ENCODE data around the gene RPS6KA2.

The RPS6KA2 gene

DNA sequence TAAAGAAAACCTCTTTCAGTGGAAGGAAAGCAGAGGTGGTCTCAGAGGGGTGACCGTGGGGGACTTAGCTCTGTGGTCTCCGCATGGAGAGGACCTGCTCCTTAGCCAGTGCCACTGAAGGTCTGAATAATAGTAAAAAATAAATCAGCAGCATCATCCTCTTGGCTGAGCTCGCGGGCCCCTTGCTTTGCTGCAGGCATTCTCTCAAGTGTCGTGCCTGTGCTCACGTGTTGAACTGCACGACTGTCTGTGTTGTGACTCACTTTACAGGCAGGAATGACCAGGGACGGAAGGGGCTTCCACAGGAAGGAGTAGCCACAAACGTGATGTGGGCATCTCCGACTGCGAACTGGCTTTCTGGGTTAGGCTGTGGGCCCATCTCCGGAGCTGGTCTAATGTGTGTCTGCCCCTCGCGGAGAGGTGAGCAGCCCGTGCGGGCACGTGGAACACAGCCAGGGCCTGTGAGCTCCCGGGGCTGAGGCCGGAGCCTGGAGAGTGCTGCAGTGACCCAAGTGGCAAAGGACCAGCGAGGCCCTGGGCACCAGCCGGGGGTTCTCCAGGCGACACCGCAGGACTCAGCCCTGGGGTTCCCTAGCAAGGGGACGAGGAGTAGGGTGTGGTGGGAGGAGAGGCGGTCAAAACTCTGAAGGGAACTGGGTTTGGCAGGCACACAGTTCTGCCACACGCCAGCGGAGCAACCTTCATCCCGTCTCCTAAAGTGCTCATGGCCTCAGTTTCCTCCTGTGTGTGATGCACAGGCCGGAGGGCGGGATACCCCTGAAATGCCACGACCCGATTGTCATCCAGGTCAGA is 129.8 kb downstream of the RPS6KA2 start:
- no peak for DNase-seq

DNA sequence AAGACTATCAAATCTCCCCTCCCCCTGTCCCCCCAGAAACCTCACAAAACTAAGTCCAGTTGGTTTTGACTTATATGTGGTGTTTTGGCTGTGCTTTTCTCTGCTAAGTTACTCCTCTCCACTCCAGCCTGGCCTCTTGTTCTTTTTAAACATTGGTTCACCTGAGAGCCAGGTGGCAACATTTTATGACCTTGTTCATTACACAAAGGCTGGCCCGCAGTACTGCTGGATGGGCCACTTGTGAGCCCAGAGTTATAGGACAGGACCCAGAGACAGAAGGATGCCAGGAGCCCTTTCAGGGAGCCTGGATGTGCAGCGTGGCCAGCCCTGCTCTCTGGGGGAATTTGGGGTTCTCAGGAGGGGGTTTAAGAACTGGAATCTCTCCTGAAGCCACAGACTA is 130.6 kb downstream of the RPS6KA2 start:
- no peak for DNase-seq

DNA sequence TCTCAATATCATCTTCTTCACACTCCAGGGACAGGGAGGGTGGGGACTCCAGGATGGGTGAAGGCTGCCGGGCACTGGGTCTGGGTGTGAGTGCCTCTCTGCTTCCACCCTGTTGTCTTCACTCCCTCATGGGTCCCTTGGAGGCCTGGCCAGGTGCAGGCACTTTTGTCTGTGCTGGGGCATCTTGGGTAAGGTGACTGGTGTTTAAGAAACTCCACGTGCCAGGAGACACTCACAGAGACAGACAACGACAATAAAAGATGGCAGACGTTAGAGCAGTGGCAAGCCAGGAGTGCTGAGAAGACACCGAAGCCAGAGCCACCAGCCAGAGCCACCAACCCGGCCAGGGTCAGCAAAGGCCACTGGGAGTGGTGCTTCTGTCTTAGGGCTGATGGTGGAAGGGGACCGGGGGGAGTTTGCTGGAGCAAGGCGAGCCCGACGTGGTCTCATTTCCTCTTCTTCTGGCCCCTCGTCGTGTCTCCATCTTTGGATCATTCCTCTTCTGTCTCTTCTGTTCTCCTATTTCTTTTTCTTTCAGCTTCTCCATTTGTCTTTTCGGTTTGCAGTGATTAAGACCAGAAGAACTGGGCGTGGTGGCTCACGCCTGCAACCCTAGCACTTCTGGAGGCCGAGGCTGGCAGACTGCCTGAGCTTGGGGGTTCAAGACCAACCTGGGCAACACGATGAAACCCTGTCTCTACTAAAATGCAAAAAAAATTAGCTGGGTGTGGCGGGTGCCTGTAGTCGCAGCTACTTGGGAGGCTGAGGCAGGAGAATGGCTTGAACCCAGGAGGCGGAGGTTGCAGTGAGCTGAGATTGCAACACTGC is 131.3 kb downstream of the RPS6KA2 start:
- DNase-seq: no peak

DNA sequence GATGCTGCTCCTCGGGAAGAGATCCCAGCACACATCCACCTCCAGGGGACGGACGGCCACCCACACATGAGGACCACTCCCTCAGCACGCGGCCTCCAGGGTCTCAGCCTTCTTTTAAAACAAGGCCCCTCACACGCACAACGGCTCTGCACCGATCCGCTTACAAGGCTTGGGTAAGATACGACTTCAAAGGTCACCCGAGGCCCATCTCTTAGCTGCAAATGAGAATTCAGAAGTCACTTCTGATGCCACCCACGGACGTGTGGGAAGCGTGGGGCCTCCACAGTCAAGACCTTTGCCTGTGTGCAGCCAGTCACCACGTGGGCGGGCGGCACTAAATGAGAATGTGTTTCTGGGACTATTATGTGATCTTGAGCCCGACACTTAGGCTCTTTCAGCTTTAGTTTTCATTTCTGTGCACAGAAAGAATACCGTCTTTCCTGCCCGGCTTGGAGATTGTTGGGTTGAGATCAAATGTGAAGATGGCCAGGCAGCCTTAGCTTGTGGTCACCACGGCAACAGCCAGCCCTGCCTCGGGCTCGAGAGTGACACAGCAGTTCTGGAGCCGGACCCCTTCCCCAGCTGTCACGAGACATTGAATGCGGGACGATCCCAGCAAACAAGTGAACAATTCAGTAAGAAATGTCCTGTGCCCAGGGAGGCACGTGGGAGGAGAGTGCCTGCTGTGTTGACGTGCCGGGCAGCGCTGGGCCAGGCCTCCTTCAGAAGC is 132.1 kb downstream of the RPS6KA2 start:
- no peak for DNase-seq

DNA sequence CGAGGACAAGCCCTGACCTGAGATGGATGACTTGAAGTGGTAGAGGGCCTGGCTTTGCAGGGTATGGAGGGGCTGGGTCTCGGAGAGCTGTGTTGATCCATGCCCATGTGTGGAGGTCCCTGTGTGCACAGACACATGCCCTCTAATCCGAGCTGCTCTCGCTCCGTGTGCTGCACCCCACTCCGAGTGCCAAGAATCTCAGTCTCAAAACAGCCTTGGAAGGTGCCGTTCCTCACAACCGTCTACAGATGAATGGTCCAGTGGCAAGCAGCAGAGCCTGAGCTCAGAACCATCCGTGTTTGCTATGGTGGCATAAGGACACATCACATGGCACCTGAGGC is 133.0 kb downstream of the RPS6KA2 start:
- no peak for DNase-seq

DNA sequence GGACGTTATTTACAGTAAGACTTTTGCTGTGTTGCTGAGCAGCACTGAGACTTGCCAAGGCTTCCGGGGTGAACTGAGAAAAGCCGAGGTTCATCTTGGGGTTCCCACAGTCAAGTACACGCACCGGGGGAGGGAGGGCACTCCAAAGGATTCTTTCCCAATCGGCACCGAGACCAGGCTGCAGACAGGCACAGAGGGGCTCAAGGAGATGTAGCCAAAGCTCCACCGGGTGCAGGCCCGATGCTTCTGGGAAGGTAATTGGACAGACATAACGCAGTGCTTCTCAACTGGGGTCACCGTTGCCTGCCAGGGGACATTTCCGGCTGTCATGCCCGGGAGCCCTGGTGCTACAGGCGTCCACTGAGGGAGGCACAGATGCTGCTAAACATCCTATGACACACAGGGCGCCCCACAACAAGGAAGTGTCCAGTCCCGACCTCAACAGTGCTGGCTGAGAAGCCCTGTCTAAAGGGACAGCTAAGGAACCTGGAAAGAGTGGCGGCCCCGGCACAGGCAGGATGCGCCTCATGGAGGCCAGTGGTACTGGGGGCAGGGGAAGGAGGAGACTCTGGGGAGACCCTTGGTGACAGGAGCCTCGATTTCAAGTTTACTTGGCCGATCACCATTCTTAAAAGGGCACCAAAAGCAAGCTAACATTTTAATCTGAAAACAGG is 133.5 kb downstream of the RPS6KA2 start:
- DNase-seq: no peak

DNA sequence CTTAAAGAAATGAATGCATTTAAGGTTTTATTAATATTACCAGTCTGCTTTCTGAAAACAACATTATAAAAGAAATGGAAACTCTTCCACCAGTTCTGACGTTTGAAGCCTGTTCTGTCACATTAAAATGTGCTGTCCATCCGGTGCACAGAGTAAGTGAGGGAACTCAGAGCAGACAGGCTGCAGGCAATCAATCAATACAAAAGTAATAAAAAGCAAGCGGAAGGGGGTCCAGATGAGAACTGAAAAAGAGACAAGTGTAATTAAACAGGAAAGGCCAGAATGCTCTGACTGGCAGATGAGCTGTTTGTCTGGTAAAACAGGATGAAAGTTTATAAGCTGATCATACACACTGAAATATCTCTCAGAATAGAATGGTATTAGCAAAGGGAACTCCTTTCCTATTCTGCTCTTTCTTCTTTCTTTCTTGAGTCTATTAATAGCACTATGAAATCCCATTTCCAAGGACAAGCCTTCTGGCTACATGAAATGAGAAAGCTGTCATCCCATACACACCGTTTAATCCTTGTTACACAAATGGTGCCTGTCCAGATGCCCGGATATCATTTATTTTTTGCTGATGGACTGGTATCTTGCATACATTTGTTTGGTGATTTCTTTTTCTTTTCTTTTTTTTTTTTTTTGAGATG is 134.8 kb downstream of the RPS6KA2 start:
- no peak for DNase-seq

DNA sequence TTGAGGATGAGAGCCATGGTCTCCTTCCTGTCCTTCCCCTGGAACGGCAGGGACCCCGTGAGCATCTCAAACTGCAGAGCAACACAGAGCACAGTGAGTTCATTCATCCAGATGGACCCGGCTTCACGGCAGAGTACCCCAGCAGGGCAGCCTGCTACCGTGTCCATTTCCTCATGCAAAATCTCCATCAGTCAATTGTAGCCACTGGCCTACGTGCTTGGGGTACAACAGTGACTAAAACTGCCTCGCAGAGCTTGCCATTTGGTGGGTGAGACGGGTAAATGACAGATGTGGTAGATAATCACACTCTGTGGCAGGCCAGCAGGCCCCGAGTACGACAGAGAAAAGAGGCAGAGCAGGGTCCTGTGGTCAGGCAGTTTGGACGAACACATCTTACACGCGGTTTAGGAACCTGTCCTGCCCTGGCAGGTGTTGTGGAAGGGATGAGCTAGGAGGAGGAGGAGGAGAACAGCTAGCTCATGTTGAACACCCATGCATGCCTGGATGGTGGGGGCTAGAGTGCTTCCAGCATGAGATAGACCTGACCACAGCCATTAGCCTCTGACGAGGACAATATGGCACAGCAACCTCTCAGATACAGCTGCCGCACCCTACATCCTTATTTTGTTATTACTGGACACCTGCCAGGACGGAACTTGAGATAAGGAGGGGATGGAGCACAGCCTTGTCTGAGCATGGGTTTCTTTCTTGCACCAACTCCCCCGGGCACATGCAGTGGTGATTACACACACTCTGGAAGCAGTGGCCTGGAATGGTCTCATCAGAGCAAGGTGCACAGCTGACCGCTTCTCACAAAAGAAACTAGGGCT is 136.2 kb downstream of the RPS6KA2 start:
- no peak for DNase-seq

DNA sequence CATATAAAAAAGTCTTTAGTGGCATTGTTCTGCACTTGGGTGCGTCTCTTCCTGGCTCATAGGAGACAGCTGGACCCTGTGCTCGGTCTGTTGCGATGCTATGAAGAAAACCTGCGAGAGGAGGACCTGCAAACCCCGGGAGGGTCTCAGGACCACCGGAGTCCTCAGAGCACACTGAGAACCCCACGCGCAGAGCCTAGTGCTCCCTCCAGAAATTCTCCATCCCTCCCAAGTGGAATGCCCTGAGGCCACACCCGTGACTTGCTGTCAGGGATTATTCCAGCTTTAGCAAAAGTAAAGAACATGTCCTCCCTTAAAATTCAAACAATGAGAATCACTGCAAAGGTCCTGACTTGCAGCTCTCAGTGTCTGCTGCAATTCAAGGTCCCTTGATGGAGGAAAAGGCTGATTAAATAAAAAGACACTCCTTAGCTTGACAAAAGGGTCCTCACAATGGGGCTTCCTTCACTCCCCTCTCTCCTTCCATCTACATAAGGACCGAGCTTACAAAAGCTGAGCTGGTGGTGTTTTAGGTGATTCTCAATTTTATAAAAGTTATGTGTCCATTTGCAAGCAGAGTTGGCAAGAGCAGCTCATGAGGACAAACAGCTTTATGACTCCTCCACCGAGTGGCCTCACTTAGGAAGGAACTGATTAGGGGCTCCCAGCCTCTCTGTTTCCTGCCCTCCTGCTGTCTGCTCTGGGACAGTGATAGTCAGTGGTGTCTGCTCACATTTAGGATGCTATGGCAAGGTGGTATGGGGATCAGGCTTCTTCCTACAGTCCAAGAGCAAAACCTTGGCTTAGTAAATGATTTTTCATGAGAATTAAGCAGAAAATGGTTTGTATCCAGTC is 137.5 kb downstream of the RPS6KA2 start:
- DNase-seq: no peak

DNA sequence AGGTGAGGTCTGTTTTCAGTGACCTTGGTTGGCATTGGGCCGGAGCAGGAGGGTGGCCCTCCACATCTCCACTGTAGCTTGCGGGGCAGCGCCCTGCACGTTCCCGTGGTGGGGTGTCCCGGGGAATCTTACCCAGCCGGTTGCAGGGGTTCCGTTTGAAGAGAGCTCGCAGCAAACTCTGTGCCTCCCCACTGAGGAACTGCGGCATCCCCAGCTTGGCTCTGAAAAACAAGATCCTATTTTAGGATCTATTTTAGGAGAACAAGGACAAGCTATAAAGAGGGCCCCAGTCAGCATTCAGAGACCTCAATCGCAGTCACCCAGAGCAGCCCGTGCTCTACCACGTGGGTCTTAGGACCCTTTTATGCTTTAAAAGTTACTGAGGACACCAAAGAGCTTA is 138.3 kb downstream of the RPS6KA2 start:
- no peak for DNase-seq

DNA sequence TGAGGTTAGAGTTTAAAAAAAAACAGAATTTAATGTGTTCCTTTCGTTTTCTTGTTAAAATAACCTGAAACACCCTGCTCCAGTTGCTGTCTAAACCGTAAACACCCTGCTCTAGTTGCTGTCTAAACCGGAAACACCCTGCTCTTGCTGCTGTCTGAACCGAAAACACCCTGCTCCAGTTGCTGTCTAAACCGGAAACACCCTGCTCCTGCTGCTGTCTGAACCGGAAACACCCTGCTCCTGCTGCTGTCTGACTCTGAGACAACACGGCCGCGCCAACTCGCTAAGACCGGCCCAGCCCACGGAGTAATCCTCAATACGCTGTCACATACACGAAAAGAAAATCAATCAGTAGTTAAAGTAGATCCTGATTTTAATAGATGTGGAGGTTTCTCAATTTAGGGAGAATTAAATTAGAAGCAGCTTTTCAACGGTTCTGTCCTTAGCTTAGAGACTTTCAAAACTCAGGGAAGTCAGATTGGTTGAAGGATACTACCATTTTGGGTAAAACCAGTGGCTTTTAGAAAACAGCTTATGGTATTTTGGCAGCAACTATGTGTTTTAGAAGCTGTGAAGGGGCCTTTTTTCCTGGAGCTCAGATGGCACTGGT is 138.9 kb downstream of the RPS6KA2 start:
- no peak for DNase-seq

DNA sequence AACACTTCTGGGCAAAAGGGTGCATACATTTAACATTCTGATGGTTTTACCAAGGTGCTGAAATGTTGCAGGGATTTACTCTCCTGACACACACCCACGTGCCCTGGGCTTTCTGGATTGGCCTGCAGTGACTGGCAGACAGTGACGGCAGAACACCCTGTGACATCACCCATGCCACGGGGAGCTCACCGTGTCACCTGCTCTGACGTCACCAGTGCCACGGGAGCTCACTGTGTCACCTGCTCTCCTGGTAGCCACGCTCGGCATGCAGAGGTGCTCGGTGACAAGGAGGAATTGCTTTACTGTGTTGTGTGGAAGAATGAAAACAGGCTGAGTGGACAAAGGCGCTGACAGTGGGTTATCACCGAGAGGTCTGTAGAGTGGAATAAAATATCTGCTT is 139.9 kb downstream of the RPS6KA2 start:
- no peak for DNase-seq

DNA sequence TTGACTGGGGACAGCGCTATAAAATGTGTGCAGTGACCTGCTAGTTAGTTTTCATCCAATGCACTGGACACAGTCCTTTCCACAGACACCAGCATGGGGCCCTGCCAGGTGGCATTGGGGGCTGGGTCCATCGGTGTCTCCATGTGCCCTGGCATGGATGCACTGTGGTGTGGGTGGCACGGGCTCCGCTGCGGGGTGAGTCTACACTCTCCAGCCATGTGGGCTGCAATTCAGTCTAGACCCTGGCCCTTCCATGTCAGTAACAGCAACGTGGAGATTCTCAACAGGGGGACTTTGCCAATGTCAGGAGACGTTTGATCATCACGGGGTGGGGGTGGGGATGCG is 140.5 kb downstream of the RPS6KA2 start:
- no peak for DNase-seq

DNA sequence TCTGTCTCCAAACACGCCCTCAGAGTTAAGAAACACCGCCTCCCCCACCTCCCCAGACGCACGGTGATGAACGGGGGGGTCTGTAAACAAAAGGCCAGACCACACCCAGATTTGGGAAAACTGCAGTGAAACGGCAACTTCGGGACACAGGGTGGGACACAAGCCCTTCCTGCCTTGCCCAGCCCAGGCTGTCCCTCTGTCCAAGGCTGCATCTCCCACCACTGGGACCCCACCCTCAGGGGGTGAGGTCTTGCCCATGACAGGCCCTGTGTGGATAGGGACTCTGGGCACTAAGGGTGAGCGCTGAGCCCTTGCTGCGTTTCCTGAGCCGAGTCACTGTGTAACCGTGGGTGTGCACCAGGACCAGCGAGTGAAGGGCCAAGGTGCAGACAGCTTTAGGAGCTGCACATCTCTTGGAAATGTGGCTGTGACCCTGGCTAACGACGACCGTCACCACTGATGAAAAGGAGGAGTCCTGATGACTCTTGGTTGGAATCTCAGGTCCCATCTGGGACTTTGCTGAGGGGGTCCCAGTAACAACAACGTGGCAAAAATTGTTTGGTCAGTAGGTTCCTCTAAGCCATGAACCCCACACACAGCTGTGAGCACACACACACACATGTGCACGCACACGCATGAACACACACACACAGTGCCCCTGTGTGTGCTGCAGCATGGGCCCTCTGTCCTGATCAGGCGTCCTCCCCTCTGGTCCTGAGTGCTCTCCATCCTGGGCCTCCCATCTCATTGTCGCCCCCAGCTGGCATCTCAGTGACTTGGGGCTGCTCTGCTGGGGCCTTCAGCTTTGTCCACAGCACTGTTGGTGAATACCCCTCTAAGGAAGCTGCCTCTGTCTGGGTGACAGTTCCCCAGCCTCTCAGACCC is 141.2 kb downstream of the RPS6KA2 start:
- no peak for DNase-seq

DNA sequence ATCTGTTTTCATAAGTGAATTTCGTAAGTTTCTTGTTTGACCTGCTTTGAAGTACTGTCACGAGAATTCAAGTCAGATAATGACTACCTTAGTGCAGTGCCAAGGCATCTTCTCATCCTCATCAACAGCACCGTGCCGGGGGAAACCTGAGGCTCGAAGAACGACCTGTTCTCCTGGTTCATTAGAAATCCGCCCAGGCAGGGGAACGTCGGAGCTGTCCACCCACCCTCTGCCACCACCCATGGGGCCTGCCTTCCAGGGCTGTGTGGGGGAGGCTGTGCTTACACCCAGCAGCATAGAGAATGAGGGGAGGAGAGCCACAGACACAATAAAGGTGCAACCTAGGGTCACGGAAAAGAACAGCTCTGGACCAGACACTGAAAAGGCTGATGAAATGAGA is 142.2 kb downstream of the RPS6KA2 start:
- no peak for DNase-seq

DNA sequence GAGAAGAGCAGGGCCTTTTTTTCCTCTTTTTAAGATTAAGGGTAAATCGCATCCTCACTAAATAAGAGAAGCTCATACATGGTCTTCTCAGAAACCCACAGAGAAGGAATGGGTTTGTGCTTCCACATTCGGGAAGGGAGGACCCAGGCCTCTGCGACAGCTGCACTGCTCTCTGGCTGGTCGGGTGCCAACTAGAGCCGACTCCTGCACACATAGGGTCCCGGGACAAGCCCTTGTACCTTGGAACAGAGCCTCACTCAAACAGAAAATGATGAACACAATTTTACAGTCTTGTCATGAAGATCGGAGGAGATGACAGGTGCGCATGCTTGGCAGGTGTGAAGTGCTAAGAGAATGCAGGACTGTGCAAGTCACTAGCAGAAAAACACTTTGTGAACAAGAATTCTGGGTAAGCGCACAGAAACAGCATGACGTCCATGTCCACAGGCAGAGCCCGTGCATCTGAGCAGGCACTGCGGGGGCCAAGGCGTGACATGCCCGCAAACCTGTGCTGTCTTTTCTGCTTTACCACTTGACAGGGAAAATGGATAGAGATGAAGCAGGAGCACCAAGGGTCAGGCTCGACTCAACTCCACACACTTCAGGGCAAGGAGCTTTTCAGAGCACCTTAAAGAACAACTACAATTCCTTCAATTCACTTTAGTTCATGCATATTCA is 143.3 kb downstream of the RPS6KA2 start:
- no peak for DNase-seq

DNA sequence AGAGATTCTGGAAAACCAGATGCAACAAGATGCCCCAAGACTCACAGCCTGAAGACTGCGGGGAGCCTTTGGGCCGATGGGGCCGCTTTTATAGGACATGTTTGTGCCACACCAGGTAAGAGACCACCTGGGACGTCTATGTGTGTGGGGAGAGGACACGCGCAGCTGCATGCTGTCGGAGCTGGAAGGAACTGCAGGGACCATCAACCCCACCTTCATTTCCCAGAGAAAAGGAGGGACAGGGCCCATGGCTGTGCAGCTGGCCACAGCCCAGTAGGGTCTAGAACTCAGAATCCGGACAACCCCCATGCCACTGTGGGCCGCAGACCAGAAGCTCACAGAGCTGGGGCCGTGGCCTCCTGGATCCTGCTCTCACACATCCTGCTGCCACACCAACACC is 144.0 kb downstream of the RPS6KA2 start:
- DNase-seq: no peak

DNA sequence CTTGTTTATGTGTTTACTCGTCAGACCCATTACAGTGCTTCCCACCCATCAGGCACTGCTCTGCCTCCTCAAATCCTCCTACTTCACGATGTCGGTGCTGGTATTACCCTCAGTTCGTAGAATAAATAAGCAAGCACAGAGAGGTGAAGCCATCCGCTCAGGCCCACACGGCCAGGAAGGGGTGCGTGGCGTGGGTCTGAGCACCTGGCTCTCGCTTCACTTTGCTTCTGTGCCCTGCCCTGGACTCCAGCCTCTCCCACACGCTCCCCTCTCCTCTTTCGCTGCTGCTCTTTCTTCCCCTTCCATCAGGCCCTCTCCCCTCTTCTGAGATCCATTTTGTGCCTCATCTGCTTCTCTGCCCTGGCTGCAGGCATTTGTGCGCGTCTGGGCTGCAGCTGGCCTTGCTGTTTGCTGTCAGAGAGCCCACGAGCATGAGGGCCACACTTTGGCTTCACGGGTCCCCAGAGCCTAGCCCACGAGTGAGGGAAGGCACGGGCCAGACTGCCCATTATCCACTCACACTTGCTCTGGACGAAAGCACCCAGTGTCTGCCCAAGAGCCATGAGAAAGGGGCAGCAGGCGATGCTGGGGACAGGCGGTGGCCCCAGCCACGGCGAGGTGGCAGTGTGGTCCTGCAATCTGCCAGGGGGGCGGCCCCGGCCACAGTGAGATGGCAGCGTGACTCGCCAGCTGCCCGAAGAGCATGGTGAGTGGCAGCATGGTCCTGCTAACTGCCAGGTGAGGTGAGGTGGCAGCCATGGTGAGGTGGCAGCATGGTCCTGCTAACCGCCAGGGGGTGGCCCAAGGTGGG is 148.1 kb downstream of the RPS6KA2 start:
- no peak for DNase-seq

Measured in NCI-H526 treated with DMSO at 0.1 percent for 48 hours (cell line).